OCI-LY7 (cell line): ENCODE results near the gene LPCAT1.

ENCODE experiments used
- EZH2phosphoT487 ChIP-seq: fragments of 200-600 bp; sonication (generic); IDR thresholded peaks from 2 replicates; pipeline ENCODE4 v1.6.1; 2018; ENCODE audit warnings: low read depth, borderline replicate concordance, mild to moderate bottlenecking, mixed run types, antibody characterized with exemption, low read length, moderate library complexity, mixed read lengths
- TF ChIP-seq, protein P1 (sequence below): fragments of 200-600 bp; sonication (generic); conservative IDR thresholded peaks from 2 replicates; pipeline ENCODE4 v1.5.1; 2014; ENCODE audit warnings: mild to moderate bottlenecking, antibody characterized with exemption, low read length, moderate library complexity, mixed read lengths

DNA sequence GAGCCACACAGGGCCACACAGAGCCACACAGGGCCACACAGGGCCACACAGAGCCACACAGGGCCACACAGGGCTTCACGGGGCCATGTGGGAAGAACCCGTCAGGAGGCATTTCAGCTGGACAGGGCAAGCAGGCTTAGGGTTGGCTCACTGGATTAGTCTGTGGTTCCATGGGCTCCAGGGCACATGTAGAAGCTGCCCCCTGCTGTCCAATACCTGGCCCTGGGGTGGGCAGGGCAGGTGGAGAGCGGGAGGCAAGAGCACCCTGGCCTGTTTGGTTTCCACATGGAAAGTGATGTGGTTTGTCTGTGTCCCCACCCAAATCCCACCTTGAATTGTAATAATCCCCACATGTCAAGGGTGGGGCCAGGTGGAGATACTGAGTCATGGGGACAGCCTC, 16.4 kb upstream of the LPCAT1 start:
- TF ChIP-seq, protein P1, sequence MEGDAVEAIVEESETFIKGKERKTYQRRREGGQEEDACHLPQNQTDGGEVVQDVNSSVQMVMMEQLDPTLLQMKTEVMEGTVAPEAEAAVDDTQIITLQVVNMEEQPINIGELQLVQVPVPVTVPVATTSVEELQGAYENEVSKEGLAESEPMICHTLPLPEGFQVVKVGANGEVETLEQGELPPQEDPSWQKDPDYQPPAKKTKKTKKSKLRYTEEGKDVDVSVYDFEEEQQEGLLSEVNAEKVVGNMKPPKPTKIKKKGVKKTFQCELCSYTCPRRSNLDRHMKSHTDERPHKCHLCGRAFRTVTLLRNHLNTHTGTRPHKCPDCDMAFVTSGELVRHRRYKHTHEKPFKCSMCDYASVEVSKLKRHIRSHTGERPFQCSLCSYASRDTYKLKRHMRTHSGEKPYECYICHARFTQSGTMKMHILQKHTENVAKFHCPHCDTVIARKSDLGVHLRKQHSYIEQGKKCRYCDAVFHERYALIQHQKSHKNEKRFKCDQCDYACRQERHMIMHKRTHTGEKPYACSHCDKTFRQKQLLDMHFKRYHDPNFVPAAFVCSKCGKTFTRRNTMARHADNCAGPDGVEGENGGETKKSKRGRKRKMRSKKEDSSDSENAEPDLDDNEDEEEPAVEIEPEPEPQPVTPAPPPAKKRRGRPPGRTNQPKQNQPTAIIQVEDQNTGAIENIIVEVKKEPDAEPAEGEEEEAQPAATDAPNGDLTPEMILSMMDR: no peak
- no peak for TF ChIP-seq EZH2phosphoT487
